GM18951 (cell line): ENCODE results near the gene PLA2G3.

Source experiments
- POLR2A ChIP-seq: IDR thresholded peaks from 4 replicates; pipeline ENCODE4 v1.6.1; 2011; ENCODE audit warnings: mild to moderate bottlenecking; ENCODE audit not compliant: insufficient read length, insufficient read depth; ENCODE audit errors: extremely low read depth
- in situ Hi-C: fragments of 300-500 bp; cut with MboI; formaldehyde crosslinking; loops from one replicate; pipeline ENCODE4 v1.12.0; 2022; ENCODE audit warnings: low sequenced_read_pairs, mixed read lengths, inconsistent platforms; ENCODE audit not compliant: unreplicated experiment

The PLA2G3 gene

GRCh38 chr22:31089160-31090100 lies 50.9 kb downstream of the PLA2G3 start:
- no peak for TF ChIP-seq POLR2A
- in situ Hi-C loops = no loop called here

GRCh38 chr22:31088233-31088986 lies 51.9 kb downstream of the PLA2G3 start:
- in situ Hi-C loops = no loop called here
- TF ChIP-seq POLR2A = no peak

- in situ Hi-C loops = no loop called here
- TF ChIP-seq POLR2A = no peak
Observed at GRCh38 chr22:31087744-31088215, 52.5 kb downstream of the PLA2G3 start.

GRCh38 chr22:31086703-31087330 lies 53.5 kb downstream of the PLA2G3 start:
- no peak for TF ChIP-seq POLR2A

GRCh38 chr22:31085928-31086327 lies 54.4 kb downstream of the PLA2G3 start:
- in situ Hi-C loops = no loop called here
- no peak for TF ChIP-seq POLR2A

More at GRCh38 chr22:31086703-31087330, 53.5 kb downstream of the PLA2G3 start:
- in situ Hi-C loops = no loop called here

GRCh38 chr22:31085493-31085824 lies 54.8 kb downstream of the PLA2G3 start:
- no peak for TF ChIP-seq POLR2A
- in situ Hi-C loops = no loop called here

- in situ Hi-C loops = no loop called here
- TF ChIP-seq POLR2A = peak; percentile 95
Observed at GRCh38 chr22:31084811-31085492, 55.4 kb downstream of the PLA2G3 start.
